Measurements from ENCODE around the gene RNF207. TPM values are rescaled to one million over a fixed set of nuclear protein-coding genes. Genes with fewer than 3 reads are reported as not detected.

RNF207 gene
- total RNA-seq, 1 donor from 2014 or later = 14.1 TPM

- Histone ChIP-seq H3K4me1 (ENCODE audit: control insufficient read depth in 3 of 3, insufficient read depth in 3 of 3, low read length in 3 of 3) (peaks cover 25 to 41% (median 32%) of the 10 kb centered on the region in 3 donors), H3K9ac (ENCODE audit: low read depth in 1 of 3, low read length in 3 of 3) (peak overlapping the region in 2 of 3 donors; percentile 20 to 54), H3K27ac (ENCODE audit: low read depth, low read length) (no peak overlapping the region), H3K27me3 (ENCODE audit: control insufficient read depth in 3 of 3, insufficient read depth in 3 of 3, low read length in 3 of 3) (no peaks in the 10 kb centered on the region), H3K4me3 (ENCODE audit: low read length in 3 of 3) (no peak overlapping the region), H3K9me3 (ENCODE audit: control insufficient read depth in 3 of 3, low read length in 3 of 3) (no peaks in the 10 kb centered on the region), H3K36me3 (ENCODE audit: control insufficient read depth in 3 of 3, insufficient read depth in 3 of 3, low read length in 3 of 3) (peaks cover 28 to 37% (median 34%) of the 10 kb centered on the region in 3 donors)
Measured at GRCh38 chr1:6224718-6225117, 18.8 kb downstream of the RNF207 start.

GRCh38 chr1:6225651-6226050, 19.7 kb downstream of the RNF207 start:
- Histone ChIP-seq H3K36me3 (ENCODE audit: control insufficient read depth in 3 of 3, insufficient read depth in 3 of 3, low read length in 3 of 3) (peaks cover 28 to 38% (median 38%) of the 10 kb centered on the region in 3 donors), H3K4me1 (ENCODE audit: control insufficient read depth in 3 of 3, insufficient read depth in 3 of 3, low read length in 3 of 3) (peaks cover 18 to 35% (median 26%) of the 10 kb centered on the region in 3 donors), H3K9me3 (ENCODE audit: control insufficient read depth in 3 of 3, low read length in 3 of 3) (no peaks in the 10 kb centered on the region), H3K27me3 (ENCODE audit: control insufficient read depth in 3 of 3, insufficient read depth in 3 of 3, low read length in 3 of 3) (no peaks in the 10 kb centered on the region), H3K9ac (ENCODE audit: low read depth in 1 of 3, low read length in 3 of 3) (peak overlapping the region in 1 of 3 donors; percentile 50), H3K27ac (ENCODE audit: low read depth, low read length) (no peak overlapping the region), H3K4me3 (ENCODE audit: low read length in 3 of 3) (no peak overlapping the region)

- H3K4me1 ChIP-seq (ENCODE audit: control insufficient read depth in 3 of 3, insufficient read depth in 3 of 3, low read length in 3 of 3) = peaks cover 22 to 25% (median 22%) of the 10 kb centered on the region in 3 donors
- H3K36me3 ChIP-seq (ENCODE audit: control insufficient read depth in 3 of 3, insufficient read depth in 3 of 3, low read length in 3 of 3) = peaks cover 6 to 26% (median 20%) of the 10 kb centered on the region in 3 donors
- H3K27ac ChIP-seq (ENCODE audit: low read depth, low read length) = peak overlapping the region; percentile 80
- H3K27me3 ChIP-seq (ENCODE audit: control insufficient read depth in 3 of 3, insufficient read depth in 3 of 3, low read length in 3 of 3) = no peaks in the 10 kb centered on the region
- H3K9ac ChIP-seq (ENCODE audit: low read depth in 1 of 3, low read length in 3 of 3) = peak overlapping the region in 2 of 3 donors; percentile 20 to 94
- no peak overlapping the region for H3K4me3 ChIP-seq (ENCODE audit: low read length in 3 of 3)
- no peaks in the 10 kb centered on the region for H3K9me3 ChIP-seq (ENCODE audit: control insufficient read depth in 3 of 3, low read length in 3 of 3)
Measured at GRCh38 chr1:6233376-6233775, 27.5 kb downstream of the RNF207 start.

- H3K4me3 ChIP-seq (ENCODE audit: low read length in 3 of 3) = peak overlapping the region; percentile 85 to 87 (median 87)
- H3K27me3 ChIP-seq (ENCODE audit: control insufficient read depth in 3 of 3, insufficient read depth in 3 of 3, low read length in 3 of 3) = peaks cover 5 to 8% (median 8%) of the 10 kb centered on the region in 3 donors
- peaks cover 22 to 25% (median 22%) of the 10 kb centered on the region in 3 donors for H3K4me1 ChIP-seq (ENCODE audit: control insufficient read depth in 3 of 3, insufficient read depth in 3 of 3, low read length in 3 of 3)
- peak overlapping the region; percentile 80 for H3K27ac ChIP-seq (ENCODE audit: low read depth, low read length)
- H3K9me3 ChIP-seq (ENCODE audit: control insufficient read depth in 3 of 3, low read length in 3 of 3) = no peaks in the 10 kb centered on the region
- H3K36me3 ChIP-seq (ENCODE audit: control insufficient read depth in 3 of 3, insufficient read depth in 3 of 3, low read length in 3 of 3) = peaks cover 6 to 21% (median 18%) of the 10 kb centered on the region in 3 donors
- H3K9ac ChIP-seq (ENCODE audit: low read depth in 1 of 3, low read length in 3 of 3) = peak overlapping the region; percentile 85 to 94 (median 88)
Measured at GRCh38 chr1:6234502-6235295, 28.8 kb downstream of the RNF207 start.

GRCh38 chr1:6235296-6235677, 29.4 kb downstream of the RNF207 start:
- peak overlapping the region; percentile 80 for H3K27ac ChIP-seq (ENCODE audit: low read depth, low read length)

GRCh38 chr1:6237093-6237492, 31.2 kb downstream of the RNF207 start:
- H3K4me3 ChIP-seq (ENCODE audit: low read length in 3 of 3) = no peak overlapping the region
- H3K4me1 ChIP-seq (ENCODE audit: control insufficient read depth in 3 of 3, insufficient read depth in 3 of 3, low read length in 3 of 3) = peaks cover 22% of the 10 kb centered on the region in 3 donors
- no peak overlapping the region for H3K27ac ChIP-seq (ENCODE audit: low read depth, low read length)
- no peak overlapping the region for H3K9ac ChIP-seq (ENCODE audit: low read depth in 1 of 3, low read length in 3 of 3)
- H3K27me3 ChIP-seq (ENCODE audit: control insufficient read depth in 3 of 3, insufficient read depth in 3 of 3, low read length in 3 of 3) = peaks cover 24 to 31% (median 27%) of the 10 kb centered on the region in 3 donors
- no peaks in the 10 kb centered on the region for H3K9me3 ChIP-seq (ENCODE audit: control insufficient read depth in 3 of 3, low read length in 3 of 3)
- H3K36me3 ChIP-seq (ENCODE audit: control insufficient read depth in 3 of 3, insufficient read depth in 3 of 3, low read length in 3 of 3) = peaks cover 0 to 9% (median 1%) of the 10 kb centered on the region in 3 donors

More at GRCh38 chr1:6235296-6235677, 29.4 kb downstream of the RNF207 start:
- peak overlapping the region; percentile 85 to 87 (median 87) for H3K4me3 ChIP-seq (ENCODE audit: low read length in 3 of 3)
- peaks cover 8 to 13% (median 12%) of the 10 kb centered on the region in 3 donors for H3K27me3 ChIP-seq (ENCODE audit: control insufficient read depth in 3 of 3, insufficient read depth in 3 of 3, low read length in 3 of 3)
- peaks cover 22 to 25% (median 22%) of the 10 kb centered on the region in 3 donors for H3K4me1 ChIP-seq (ENCODE audit: control insufficient read depth in 3 of 3, insufficient read depth in 3 of 3, low read length in 3 of 3)
- peak overlapping the region; percentile 85 to 94 (median 88) for H3K9ac ChIP-seq (ENCODE audit: low read depth in 1 of 3, low read length in 3 of 3)
- H3K9me3 ChIP-seq (ENCODE audit: control insufficient read depth in 3 of 3, low read length in 3 of 3) = no peaks in the 10 kb centered on the region
- H3K36me3 ChIP-seq (ENCODE audit: control insufficient read depth in 3 of 3, insufficient read depth in 3 of 3, low read length in 3 of 3) = peaks cover 6 to 19% (median 14%) of the 10 kb centered on the region in 3 donors

- no peaks in the 10 kb centered on the region for H3K9me3 ChIP-seq (ENCODE audit: control insufficient read depth in 3 of 3, low read length in 3 of 3)
- no peak overlapping the region for H3K27ac ChIP-seq (ENCODE audit: low read depth, low read length)
- peaks cover 10 to 13% (median 11%) of the 10 kb centered on the region in 3 donors for H3K4me1 ChIP-seq (ENCODE audit: control insufficient read depth in 3 of 3, insufficient read depth in 3 of 3, low read length in 3 of 3)
- H3K36me3 ChIP-seq (ENCODE audit: control insufficient read depth in 3 of 3, insufficient read depth in 3 of 3, low read length in 3 of 3) = no peaks in the 10 kb centered on the region
- peaks cover 41 to 47% (median 42%) of the 10 kb centered on the region in 3 donors for H3K27me3 ChIP-seq (ENCODE audit: control insufficient read depth in 3 of 3, insufficient read depth in 3 of 3, low read length in 3 of 3)
- no peak overlapping the region for H3K9ac ChIP-seq (ENCODE audit: low read depth in 1 of 3, low read length in 3 of 3)
- H3K4me3 ChIP-seq (ENCODE audit: low read length in 3 of 3) = no peak overlapping the region
Measured at GRCh38 chr1:6239213-6239752, 33.4 kb downstream of the RNF207 start.

GRCh38 chr1:6239950-6240768, 34.2 kb downstream of the RNF207 start:
- H3K36me3 ChIP-seq (ENCODE audit: control insufficient read depth in 3 of 3, insufficient read depth in 3 of 3, low read length in 3 of 3) = no peaks in the 10 kb centered on the region
- H3K4me1 ChIP-seq (ENCODE audit: control insufficient read depth in 3 of 3, insufficient read depth in 3 of 3, low read length in 3 of 3) = peaks cover 1 to 4% (median 3%) of the 10 kb centered on the region in 3 donors
- no peak overlapping the region for H3K9ac ChIP-seq (ENCODE audit: low read depth in 1 of 3, low read length in 3 of 3)
- no peak overlapping the region for H3K27ac ChIP-seq (ENCODE audit: low read depth, low read length)
- peaks cover 46 to 52% (median 46%) of the 10 kb centered on the region in 3 donors for H3K27me3 ChIP-seq (ENCODE audit: control insufficient read depth in 3 of 3, insufficient read depth in 3 of 3, low read length in 3 of 3)
- no peak overlapping the region for H3K4me3 ChIP-seq (ENCODE audit: low read length in 3 of 3)
- no peaks in the 10 kb centered on the region for H3K9me3 ChIP-seq (ENCODE audit: control insufficient read depth in 3 of 3, low read length in 3 of 3)

- peaks cover 0 to 1% (median under 1%) of the 10 kb centered on the region in 3 donors for H3K4me1 ChIP-seq (ENCODE audit: control insufficient read depth in 3 of 3, insufficient read depth in 3 of 3, low read length in 3 of 3)
- no peak overlapping the region for H3K27ac ChIP-seq (ENCODE audit: low read depth, low read length)
- no peaks in the 10 kb centered on the region for H3K9me3 ChIP-seq (ENCODE audit: control insufficient read depth in 3 of 3, low read length in 3 of 3)
- peaks cover 54 to 60% (median 55%) of the 10 kb centered on the region in 3 donors for H3K27me3 ChIP-seq (ENCODE audit: control insufficient read depth in 3 of 3, insufficient read depth in 3 of 3, low read length in 3 of 3)
- H3K9ac ChIP-seq (ENCODE audit: low read depth in 1 of 3, low read length in 3 of 3) = no peak overlapping the region
- H3K4me3 ChIP-seq (ENCODE audit: low read length in 3 of 3) = no peak overlapping the region
- H3K36me3 ChIP-seq (ENCODE audit: control insufficient read depth in 3 of 3, insufficient read depth in 3 of 3, low read length in 3 of 3) = no peaks in the 10 kb centered on the region
Measured at GRCh38 chr1:6241107-6241886, 35.4 kb downstream of the RNF207 start.

Measured in skeletal muscle tissue (tissue), 4 donors.